GDM1 (cell line): ENCODE data around the gene MARK3.

Experiments used
- DNase-seq: peaks from one replicate; lab custom pipeline; 2025; lab: John Stamatoyannopoulos, UW

Gene MARK3

DNA sequence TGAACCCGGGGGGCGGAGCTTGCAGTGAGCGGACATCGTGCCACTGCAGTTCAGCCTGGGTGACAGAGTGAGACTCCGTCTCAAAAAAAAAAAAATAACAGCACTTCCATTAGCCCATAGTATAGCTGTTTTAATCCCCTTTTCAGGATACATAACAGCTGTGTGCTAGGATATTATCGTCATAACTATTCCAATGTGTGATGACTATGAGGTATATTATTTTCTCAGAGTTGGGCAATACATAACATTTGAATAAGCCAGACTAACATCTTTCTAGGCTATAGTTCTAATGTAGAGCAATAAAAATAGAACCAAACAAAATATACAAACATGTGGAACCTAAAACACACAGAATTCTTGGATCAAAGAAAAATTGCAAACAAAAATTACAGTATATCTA lies 57.1 kb downstream of the MARK3 start:
- DNase-seq: no peak

DNA sequence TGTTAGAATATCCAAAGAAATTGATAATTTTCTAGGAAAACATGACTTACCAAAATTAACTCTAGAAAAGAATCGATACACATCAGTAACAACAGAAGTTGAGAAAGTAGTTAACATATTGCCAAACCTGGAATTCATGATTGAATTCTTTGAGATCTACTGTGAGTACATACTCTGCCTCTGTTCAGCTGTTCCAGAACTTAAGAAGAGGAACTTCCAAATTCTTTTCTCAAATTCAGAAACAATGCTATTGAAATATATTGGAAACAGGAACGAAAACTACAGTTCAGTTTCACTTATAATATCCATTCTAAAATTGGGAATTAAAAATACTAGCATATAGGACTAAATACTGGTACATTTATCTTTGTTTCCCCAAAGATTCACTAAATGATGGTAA lies 57.9 kb downstream of the MARK3 start:
- DNase-seq: no peak

DNA sequence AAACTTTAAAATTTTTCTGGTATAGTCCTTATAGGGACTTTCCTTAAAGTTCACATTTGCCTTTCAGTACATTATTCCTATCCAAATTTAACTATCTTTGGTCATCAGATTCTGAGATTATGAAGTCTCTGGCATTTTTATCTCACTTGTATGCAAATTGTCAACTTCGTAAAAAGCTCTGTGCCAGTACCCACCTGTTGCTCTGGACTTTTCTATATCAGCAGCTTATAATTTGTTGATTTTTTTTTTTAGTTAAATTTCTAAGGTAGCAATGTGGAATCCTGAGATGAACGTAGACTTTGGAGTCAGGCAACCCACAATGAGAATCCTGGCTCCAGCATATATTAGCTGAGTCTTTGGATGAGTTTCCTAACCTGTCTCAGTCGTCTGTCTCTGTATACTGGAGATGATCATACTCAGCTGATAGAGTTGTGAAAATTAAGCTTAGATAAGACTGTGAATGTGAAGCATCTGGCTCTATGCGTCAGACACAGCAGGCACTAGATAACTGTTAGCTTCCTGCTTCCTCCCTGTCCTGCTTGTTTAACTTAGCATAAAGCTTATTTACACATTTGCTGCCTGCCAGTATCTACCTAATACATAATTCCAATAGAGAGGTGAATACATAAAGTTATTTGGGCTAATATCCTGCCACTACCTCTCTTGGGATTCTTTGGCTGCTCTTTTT lies 59.8 kb downstream of the MARK3 start:
- DNase-seq: no peak

DNA sequence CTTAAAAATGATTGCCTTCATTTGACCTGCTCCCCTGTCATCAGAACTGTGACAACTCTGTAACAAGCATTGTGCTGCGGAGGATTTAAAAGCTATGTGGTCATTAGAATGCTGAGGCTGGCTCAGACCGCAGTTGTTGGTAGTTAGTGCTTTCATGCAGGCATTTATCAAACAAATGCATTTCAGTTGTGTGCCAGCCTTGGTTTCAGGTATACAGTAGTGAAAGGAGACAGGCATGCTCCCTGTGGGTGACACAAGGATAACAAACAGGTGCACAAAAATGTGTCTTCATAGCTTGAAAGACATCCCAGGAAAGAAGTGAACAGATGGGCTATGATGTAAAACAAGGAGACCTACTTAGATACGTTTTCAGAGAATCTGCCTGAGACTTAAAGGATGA lies 60.6 kb downstream of the MARK3 start:
- DNase-seq: no peak

DNA sequence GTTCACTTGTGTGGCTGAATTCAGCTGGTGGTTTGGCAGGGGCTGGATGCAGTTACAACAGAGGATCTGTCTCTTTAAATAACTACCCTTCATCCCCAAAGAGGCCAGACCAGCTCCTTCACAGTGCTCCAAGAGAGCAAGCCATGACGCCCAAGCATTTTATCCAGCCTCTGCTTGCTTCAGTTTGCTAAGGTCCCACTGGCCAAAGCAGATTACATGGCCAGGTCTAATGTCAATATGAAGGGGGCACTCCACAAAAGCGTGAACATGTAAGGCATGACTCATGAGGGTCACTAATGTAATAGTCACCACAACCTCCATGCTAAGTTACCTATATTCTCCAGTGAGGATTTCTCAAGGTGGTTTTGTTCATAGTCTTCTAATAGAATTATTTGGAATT lies 62.9 kb downstream of the MARK3 start:
- DNase-seq: no peak

DNA sequence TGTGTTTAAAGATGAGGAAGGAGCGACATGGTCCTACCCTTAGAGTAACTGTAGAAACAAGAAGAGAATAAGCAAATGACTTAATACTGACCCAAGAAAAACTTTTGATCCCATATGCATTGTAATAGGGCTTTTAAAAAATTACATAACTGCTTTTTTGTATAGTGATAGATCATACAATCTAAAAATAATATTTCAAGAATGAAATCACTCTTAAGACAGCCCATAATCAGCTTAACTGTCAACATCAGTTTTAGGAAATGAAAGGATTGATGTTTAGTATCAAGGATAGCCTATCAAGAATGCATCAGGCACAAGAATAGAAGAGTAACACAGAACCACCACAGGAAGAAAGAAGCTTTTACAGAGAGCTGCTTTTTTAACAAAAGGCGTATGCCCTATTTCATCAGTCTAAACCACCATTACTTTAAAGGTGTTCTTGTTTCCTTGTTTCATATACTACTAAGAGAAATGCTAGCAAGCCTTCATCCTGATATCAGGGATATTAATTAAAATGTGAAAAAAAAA lies 64.5 kb downstream of the MARK3 start:
- DNase-seq: no peak

DNA sequence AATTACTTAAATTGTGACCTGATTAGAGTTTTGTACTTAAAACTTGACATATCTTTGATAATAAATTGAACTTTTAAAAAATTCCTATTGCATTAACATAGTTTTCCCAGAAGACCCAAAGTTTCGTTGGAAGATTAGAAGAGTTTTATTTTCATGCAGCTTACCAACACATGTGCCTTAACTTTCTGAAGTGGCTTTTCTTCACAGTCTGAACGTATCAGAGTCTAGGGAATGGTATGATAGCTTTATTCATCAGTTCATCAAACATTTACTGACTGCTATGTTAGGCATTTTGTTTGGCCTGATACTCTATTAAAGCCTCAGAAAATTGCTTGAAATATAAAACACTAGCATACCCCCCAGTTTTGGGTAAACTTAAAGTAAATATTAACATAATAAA lies 65.2 kb downstream of the MARK3 start:
- DNase-seq: no peak

DNA sequence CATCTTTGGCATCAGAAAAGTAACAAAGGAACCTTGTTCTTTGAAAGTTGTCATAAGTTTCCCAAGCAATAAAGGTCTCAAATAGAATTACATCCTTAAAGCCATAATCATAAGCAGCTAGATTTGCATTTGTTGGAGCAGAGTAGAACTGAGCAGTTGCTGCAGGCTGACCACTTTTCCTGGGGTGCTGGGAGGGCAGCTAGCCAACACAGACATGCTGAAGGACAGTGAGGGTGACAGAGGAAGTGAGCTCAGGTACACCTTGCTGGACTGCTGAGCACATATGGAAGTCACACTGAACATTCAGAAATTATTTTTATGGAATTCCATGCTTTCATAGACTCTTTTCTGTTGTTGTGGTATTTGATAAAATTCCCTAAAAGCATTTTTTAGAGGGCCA lies 66.2 kb downstream of the MARK3 start:
- DNase-seq: no peak

DNA sequence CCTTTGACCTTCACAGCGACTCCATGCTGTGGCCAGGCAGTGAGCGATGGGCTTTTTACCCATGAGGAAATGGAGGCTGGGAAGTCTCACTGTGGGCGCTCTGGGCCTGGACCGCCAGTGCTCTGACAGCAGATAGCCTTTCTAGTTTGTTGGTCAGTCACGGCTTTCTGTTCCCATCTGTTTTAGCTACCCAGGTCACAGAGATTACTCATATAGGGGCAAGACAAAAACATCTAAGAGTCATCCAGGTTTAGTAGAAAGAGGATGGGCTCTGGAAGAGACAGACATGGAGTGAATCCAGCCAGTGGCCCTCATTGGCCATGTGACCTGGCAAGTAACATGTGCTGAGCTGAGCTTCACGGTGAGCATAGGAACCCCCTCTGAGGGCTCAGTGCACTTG lies 68.6 kb downstream of the MARK3 start:
- DNase-seq: no peak

DNA sequence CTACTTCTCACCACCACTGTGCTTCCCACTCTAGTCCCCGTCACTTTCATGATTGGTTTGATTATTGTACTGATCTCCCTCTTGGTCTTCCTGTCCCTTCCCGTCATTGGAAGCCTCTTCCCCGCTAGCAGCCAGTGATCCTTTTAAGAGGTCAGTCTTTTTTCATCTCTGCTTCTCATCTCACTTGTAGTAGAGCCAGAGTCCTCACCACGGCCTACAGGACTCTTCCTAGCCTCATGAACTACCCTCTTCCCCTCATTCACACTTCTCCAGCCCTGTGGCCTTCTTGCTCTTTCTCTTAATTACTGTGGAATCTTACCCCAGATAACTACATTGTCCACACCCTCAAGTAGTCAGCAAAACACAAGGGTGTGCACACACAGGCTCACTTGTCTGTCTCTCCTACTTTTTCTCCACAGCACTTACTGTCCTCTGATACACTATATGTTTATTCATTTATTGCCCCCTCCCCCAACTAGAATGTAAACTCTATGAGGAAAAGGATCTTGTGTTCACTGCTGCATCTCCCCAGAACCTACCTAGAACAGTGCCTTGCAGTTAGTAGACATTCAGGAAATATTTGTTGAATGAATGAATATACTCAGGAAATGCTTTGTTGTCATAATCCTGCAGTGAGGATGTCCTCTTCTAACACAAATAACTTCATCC lies 71.1 kb downstream of the MARK3 start:
- no peak for DNase-seq

DNA sequence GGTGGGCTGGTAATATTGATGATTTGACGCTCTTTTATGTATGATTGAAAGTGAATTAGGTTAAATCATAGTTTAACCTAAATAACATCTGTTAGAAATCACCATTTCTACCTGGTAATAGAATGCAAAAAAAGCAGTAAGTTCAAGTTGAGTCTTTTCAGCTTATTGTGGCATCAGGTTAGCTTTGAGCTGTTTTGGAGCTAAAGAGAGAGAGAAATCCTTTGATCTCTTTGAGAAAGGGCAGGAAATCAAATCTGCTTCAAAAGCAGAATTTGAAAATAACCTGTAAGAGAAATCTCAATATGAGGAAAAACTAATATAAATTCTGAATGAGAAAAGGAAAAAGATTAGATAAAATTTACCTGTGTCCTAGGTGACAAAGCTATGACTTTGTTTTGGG lies 75.2 kb downstream of the MARK3 start:
- DNase-seq: no peak

DNA sequence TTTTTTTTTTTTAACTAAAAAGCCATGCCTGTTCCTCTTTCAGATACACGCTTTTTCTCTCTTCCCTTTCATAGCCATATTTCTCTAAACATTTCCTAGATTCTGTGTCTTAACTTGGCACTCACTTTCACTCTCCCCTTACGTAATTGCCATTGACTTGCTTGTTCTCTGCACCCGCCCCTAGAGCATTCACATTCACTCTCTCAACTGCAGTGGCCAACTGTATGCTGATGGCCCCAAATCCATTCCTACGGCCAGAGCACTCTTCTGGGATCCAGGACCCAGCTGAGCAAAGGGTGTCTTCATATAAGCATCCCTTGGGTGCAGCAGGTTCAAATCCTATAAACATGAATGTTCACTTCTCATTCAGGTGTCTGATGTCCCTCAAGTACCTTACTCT lies 77.9 kb downstream of the MARK3 start:
- DNase-seq: no peak

DNA sequence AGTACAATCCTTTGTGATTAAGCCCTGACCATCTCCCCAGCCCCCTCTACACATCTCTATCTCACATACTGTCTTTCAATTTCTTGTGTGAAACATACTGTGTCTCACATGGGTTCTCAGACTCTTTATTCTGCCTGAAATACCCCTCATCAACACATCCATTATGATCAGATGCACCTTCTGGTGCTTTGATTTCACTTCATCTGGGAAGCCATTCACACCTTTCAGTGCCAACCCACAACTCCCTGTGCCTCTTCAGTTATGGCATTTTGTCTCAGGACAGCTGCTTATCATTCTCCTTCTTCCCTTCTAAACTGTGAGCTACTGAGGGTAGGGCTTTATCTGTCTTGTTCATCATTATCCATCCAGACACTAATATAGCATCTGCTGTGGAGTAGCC lies 78.6 kb downstream of the MARK3 start:
- DNase-seq: no peak

DNA sequence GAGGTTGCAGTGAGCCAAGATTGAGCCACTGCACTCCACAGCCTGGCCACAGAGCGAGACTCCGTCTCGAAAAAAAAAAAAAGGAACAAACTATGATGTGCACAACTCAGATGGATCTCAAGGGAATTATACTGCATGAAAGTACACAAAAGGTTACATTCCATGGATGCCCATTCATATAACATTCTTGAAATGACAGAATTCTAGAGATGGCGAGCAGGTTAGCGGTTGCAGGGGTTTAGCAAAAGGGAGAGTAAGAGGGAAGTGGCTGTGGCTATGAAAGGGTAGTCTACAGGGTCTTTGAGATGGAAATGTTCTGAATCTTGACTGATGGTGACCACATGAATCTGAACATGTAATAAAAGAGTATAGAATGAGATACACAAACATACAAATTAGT lies 87.7 kb downstream of the MARK3 start:
- DNase-seq: no peak

DNA sequence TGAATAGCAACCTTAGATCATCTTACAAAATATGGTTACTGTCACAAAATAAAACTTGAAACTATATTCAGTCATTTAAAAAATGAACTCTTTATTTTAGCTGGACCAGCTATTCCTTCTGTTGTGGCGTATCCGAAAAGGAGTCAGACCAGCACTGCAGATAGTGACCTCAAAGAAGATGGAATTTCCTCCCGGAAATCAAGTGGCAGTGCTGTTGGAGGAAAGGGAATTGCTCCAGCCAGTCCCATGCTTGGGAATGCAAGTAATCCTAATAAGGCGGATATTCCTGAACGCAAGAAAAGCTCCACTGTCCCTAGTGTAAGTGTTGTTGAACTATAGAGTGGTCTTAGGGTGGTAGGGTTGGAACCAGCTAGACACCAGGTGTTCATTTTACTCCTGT lies 89.7 kb downstream of the MARK3 start:
- no peak for DNase-seq

DNA sequence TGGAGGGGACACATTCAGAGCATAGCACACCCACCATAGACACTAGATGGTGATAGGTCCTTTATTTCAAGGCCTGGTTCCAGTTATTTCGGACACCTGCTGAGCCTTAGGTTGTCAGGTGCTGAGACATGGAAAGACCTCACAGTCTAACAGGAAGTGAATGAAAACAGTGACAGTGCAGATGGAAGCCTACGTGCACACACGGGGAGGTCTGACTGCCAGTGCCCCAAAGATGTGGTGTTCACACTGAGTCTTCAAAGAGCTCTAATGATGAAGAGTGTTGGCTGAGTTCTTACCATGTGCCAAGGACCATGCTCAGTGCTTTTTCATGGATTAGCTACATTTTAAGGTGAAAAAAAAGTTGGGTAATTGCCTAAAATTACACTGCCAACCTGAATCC lies 90.8 kb downstream of the MARK3 start:
- DNase-seq: no peak

DNA sequence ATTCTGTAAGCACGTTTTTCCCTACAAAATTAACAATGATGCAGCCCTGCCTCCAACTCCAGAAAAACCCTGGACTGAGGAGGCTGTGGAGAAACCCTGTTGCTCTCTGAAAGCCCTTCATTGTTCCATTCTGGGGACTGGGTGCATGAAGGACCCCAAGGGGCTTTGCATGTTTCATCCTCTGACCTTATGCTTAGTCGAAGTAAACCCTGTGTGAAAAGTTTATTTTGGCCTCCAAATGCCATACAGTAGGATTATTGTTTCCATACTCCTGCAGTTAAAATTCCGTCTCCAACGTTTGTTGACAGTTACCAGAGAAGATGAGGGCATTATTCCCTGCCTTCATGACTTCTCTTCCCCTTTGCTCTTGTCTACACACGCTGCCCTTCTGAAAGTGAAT lies 91.4 kb downstream of the MARK3 start:
- no peak for DNase-seq

DNA sequence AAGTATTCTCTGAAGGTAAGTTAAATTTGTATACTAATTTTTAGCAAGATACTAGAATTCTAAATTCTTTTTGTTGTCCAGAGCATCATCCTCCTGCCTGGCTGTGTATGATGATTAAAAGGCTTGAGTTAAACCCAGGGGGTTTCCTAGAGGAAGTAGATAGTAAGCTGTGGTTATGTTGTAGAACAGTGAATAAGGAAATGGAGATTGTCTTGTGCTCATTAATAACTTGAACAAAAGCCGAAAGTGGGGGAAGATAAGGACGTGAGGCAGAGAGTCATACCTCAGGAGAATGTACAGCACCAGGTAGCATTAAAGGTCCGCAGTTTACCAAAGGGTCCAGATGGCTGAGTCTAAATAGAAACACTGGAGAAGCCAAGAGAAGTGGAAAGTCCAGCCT lies 95.4 kb downstream of the MARK3 start:
- DNase-seq: no peak

DNA sequence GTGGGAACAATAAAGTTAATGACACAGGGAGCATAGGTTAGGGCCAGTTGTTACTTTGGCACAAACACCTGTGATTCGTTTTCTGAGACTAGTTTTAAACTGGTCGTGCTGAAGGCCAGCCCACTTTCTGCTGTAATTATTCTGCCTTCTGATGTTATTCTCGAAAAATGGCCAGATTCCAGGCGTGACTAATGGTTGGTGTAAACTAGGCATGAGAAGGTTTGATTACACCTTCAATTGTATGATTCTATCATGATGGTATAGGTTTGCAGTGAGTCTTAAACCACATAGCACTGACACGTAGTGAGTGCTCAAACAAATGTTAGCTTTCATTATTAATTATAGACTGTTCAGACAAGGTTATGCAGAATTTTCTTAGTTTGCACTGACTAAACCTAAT lies 98.4 kb downstream of the MARK3 start:
- no peak for DNase-seq

DNA sequence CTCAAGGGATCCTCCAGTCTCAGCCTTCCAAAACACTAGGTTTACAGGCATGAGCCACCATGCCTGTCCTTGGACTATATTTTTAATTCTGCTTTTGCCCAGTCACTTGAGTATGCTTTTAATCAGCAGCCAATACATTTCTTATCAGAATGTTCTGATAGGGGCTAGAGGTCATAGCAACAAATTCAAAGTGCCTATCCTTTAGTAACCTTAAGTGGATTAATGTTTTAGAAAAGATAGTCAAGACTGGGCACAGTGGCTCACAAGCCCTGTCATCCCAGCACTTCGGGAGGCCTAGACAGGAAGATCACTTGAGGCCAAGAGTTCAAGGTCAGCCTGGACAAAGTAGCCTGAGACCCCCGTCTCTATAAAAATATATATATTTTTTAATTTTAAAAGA lies 100.3 kb downstream of the MARK3 start:
- no peak for DNase-seq

DNA sequence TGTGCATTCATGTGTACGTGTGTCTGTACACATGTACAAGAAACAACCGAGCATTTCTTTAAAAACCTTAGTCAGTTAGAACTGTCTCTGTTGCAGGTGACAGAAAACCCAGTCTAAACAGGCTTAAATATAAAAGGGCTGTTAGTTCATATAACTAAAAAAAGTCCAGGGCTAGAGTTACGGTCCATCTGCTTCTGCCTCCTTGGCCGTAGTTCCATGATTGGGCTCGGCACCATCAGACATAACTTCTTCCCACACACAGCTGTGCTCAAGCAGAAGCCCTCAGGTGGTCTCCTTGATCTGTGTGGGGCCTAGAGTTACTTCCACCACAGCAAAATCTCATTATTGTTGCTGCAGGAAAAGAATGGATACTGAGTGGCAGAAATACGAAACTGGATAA lies 102.9 kb downstream of the MARK3 start:
- DNase-seq: no peak

DNA sequence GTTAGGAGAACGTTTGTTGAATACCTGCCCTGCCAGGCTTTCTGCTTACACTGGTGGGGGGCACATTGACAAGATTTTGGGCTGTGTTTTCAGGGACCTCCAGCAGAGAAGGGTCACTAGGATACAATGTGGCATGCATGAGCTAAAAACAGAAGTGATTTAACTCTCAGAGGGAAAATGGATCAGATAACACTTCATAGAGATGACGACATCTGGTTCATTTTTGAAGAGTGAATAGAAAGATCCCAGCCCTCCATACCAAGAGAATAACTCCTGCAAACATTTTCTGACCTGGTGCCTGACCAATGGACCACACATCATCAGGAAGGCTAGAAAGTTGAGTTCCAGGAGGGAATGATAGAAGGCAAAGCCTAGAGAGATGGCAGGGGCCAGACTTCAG lies 103.7 kb downstream of the MARK3 start:
- no peak for DNase-seq

DNA sequence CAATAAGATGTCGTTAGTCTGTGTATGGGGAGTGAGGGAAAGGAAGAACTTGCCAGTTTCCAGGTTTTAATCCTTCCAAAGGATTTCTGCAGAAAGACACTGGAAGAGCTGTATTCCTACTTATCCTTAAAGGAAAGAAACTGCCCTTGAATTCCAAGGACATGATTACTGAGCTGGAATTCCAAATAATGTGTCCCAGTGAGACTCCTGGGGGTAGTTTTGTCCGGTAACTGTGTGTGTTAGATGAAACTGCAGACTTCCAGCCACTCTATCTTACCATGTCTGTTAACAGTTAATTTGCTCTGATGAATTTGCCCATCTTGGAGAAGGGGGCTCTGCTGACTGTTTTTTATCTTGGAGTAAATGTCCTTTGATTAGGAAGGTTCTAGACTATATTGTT lies 104.4 kb downstream of the MARK3 start:
- no peak for DNase-seq

DNA sequence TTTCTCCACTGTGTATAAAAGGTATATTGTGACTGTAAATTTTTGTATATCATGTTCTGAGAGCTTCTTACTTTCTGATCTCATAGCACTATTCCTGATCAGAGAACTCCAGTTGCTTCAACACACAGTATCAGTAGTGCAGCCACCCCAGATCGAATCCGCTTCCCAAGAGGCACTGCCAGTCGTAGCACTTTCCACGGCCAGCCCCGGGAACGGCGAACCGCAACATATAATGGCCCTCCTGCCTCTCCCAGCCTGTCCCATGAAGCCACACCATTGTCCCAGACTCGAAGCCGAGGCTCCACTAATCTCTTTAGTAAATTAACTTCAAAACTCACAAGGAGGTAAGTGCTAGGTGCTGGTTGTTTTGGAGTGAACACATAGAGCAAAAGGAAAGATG lies 106.5 kb downstream of the MARK3 start:
- no peak for DNase-seq
